Activated naive CD4-positive, alpha-beta T cell (primary cell): Measurements from ENCODE around the gene ZCCHC13.
"Not testable (repeated sequence)": the region's sequence is repeated elsewhere in the genome, so short reads cannot be mapped to it uniquely, and the experiment has no call there.

ENCODE experiments used
- DNase-seq, 4 experiments: peaks; one replicate each; lab custom pipeline; 2025; lab: John Stamatoyannopoulos, UW

The ZCCHC13 gene

GRCh38 chrX:74304016-74304415, at the start of gene ZCCHC13:
Gene ZCCHC13 (plus strand): TSS chrX:74304180. CDS start chrX:74304267, 87 bp downstream.
- DNase-seq: no peak

DNA sequence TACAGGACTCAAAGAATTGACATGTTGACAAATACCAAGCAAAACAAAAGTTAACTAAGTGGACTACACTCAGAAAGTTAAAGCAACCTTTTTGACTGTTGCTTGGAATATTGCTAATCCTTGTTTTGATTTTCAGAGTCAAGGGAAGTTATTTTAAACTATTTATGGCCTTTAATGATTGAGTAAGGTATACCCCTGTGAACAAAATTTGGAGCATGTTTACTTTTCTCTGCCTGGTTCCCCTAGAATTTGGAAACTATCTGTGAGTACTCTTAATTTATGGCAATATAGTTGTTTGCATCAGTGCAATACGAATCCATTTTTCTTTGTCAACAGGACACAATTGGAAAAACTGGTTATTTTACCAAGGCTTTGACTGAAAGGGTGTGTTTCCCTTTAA, 45.9 kb upstream of the ZCCHC13 start:
- DNase-seq: not testable (repeated sequence)

GRCh38 chrX:74259885-74260491, 44.0 kb upstream of the ZCCHC13 start:
- DNase-seq: no peak

DNA sequence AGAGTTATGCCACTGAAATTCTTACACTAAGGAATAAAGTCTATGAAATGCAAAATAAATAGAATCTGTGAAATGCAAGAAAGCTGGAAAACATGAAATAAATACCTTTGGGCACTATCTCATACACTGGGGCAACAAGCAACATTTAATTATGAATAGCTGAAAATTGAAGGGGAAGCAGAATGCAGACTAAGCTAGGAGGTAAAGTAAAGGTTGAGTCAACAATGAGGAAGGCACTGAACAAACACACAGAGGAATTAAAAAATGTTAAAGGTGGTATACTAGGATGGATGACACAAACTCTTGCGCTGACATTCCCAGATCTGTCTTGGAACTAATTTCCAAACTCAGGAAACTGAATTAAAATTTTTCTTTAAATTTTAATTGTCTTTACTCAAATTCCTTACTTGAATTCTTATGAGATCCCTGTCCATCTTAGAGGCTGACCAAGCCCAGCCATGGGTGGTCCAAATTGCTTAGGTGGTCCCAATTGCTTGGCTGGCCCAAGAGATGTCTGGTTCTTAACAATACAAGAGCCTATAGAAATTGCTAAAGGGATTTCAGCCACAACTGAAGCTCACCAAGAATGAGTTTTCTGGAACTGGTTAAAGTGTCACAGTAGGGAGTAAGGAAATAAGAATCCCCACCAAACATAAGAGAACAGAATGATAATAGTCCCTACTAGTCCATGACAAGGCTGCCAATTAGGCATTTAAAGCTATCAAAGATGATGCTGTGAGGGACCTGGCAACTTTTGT, 41.3 kb upstream of the ZCCHC13 start:
- no peak for DNase-seq

- no peak for DNase-seq
Observed at GRCh38 chrX:74270393-74270792, 33.6 kb upstream of the ZCCHC13 start.

GRCh38 chrX:74272230-74272629, 31.8 kb upstream of the ZCCHC13 start:
- no peak for DNase-seq

DNA sequence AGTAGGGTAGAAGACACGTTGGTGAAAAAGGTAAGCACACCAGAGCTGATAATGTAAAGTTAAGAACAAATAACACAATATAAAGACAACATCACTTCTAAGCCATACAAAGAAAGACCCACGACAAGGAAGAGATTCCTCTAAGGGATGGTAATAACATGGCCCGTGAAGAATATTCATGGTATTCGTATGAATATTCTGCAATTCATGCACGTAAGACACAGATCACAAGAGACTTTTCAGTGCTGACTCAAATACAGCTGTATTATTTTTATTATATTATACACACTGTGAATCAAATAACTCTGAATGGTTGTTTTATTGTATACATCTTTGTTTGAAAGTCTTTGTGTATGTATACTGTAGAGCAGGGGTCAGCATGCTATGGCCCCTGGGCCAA, 29.5 kb upstream of the ZCCHC13 start:
- DNase-seq: no peak

- DNase-seq: no peak
Observed at GRCh38 chrX:74277320-74277719, 26.7 kb upstream of the ZCCHC13 start.

- no peak for DNase-seq
Observed at GRCh38 chrX:74277846-74278245, 26.1 kb upstream of the ZCCHC13 start.

DNA sequence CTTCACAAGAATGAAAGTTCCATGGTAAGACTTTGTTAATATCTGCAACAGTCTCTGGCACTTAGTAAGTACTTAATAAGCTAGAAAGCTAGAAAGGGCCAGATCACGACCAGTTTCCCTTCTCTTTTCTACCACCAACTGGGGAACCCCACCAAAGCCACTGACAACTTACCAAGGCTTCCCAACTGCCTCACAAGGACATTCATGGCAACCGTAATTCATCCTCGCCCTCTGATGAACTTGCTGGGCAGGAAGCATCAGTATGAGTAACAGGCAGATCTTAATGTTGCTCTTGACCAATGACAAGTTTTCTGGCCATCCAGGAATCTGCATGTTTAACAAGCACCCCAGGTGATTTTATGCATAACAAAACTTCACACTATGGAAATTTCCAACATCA, 23.2 kb upstream of the ZCCHC13 start:
- DNase-seq: no peak

- DNase-seq: no peak
Observed at GRCh38 chrX:74284391-74284952, 19.5 kb upstream of the ZCCHC13 start.

GRCh38 chrX:74286950-74287740, 16.8 kb upstream of the ZCCHC13 start:
- DNase-seq: no peak

- no peak for DNase-seq
Observed at GRCh38 chrX:74291577-74291963, 12.4 kb upstream of the ZCCHC13 start.

- DNase-seq: peak; percentile 47 to 80 (median 60)
Observed at GRCh38 chrX:74291964-74292807, 11.8 kb upstream of the ZCCHC13 start.

DNA sequence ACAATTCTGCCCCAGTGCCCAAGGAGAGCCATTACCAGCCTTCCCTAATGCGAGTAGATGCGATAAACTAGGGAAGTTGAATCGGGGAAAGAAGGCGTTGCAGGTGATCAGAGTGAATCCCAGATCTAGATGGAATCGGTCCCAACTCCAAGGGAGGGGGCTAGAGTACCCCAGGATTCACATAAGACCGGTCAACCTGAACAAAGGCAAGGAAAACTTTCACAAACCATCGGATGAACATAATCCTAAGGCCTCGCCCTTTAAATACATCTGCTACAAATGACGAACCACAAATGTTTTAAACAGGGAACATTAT, 11.2 kb upstream of the ZCCHC13 start:
- DNase-seq: no peak

GRCh38 chrX:74293343-74293946, 10.5 kb upstream of the ZCCHC13 start:
- DNase-seq: peak; percentile 6 to 57 (median 18)

DNA sequence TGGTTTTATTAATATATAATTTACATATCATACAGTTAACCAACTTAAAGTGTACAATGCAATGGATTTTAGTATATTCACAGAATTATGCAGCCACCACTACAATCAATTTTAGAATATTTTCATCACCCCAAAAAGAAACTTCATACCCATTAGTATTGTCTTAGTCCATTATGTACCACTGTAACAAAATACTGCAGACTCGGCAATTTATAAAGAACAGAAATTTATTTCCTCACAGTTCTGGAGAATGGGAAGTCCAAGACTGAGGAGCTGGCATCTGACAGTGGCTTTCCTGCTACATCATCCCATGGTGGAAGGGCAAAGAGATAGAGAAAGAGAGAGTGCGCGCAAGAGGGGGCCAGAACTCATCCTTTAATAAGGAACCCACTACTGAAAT, 8.9 kb upstream of the ZCCHC13 start:
- DNase-seq: no peak

DNA sequence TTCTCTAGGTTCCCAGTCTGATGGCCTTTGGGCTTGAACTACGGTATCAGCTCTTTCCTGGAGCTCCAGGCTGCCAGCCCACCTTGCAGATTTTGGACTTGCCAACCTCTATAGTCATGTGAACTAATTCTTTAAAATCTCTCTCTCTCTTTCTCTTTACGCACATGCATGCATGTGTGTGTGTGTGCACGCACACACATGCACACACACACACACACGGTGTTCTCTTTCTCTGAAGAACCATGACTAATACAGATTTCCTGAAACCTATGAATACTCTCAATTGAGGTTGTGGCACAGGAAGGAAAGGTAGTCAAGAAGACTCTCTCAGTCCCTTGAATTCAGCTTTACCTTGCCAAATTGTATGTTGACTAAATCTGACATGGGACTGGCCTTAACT, 6.2 kb upstream of the ZCCHC13 start:
- no peak for DNase-seq

- no peak for DNase-seq
Observed at GRCh38 chrX:74300869-74301268, 3.1 kb upstream of the ZCCHC13 start.

GRCh38 chrX:74318672-74319071, 14.7 kb downstream of the ZCCHC13 start:
- no peak for DNase-seq

DNA sequence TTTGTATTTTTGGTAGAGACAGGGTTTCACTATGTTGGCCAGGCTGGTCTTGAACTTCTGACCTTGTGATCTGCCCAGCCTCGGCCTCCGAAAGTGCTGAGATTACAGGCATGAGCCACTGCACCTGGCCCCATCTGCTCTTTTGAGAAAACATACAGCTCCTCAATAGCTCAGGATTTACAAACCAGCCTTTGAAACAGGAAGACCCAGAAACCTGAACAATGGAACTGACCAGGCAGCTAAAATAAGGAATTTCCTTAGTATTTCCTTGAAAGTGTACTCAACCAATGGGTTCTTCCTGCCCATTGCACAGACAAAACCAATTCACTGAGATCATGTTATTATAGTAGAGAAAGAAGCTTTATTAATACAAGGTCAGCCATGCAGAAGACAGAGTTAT, 15.3 kb downstream of the ZCCHC13 start:
- not testable (repeated sequence) for DNase-seq
